Epithelial cell of esophagus (primary cell): ENCODE measurements around the gene HMGN3.

Source experiments
- DNase-seq: peaks from one replicate; pipeline ENCODE4 v3.0.0; 2010; ENCODE audit warnings: low read depth
- H3K4me3 ChIP-seq: 2 replicates; pipeline ENCODE4 v1.5.1; 2011; ENCODE audit warnings: mild to moderate bottlenecking, low read length, control low read depth
- CTCF ChIP-seq: IDR thresholded peaks from 2 replicates; pipeline ENCODE4 v1.5.1; 2011; ENCODE audit warnings: low read depth, mild to moderate bottlenecking, low read length, control low read depth, inconsistent platforms; ENCODE audit not compliant: insufficient read depth; ENCODE audit errors: missing control alignments

The HMGN3 gene

GRCh38 chr6:79232696-79233462 lies 1.6 kb downstream of the HMGN3 start:
- no peak for DNase-seq
- peak overlapping the region; percentile 87 for H3K4me3 ChIP-seq
- no peak for TF ChIP-seq CTCF

GRCh38 chr6:79231666-79232065 lies 2.8 kb downstream of the HMGN3 start:
- H3K4me3 ChIP-seq = no peak overlapping the region
- DNase-seq = no peak
- TF ChIP-seq CTCF = no peak

GRCh38 chr6:79231101-79231500 lies 3.4 kb downstream of the HMGN3 start:
- no peak for DNase-seq
- H3K4me3 ChIP-seq = no peak overlapping the region
- TF ChIP-seq CTCF = no peak

GRCh38 chr6:79230149-79230548 lies 4.3 kb downstream of the HMGN3 start:
- no peak overlapping the region for H3K4me3 ChIP-seq
- peak; percentile 70 for DNase-seq
- TF ChIP-seq CTCF = no peak

- H3K4me3 ChIP-seq = no peak overlapping the region
- DNase-seq = no peak
- TF ChIP-seq CTCF = no peak
These were observed 7.0 kb downstream of the HMGN3 start for GRCh38 chr6:79227445-79227844.

- DNase-seq = no peak
- TF ChIP-seq CTCF = no peak
- H3K4me3 ChIP-seq = no peak overlapping the region
These were observed 7.8 kb downstream of the HMGN3 start for GRCh38 chr6:79226660-79227059.
